ENCODE results near the gene CLN6. TPM values are rescaled to one million over a fixed set of nuclear protein-coding genes. Genes with fewer than 3 reads are reported as not detected.
A peak's percentile ranks its signal among the peaks of the same experiment; 100 is the strongest.
"Not testable (repeated sequence)": the region's sequence is repeated elsewhere in the genome, so short reads cannot be mapped to it uniquely, and the experiment has no call there.

Gene CLN6
- total RNA-seq, 1 experiment from 2014 or later: 38.8 TPM

GRCh38 chr15:68261980-68262379 lies 32.5 kb upstream of the CLN6 start:
- H3K27me3 ChIP-seq: no peaks in the 10 kb centered on the region
- no peaks in the 10 kb centered on the region for H3K9me3 ChIP-seq
- H3K4me3 ChIP-seq: no peak overlapping the region
- no peaks in the 10 kb centered on the region for H3K36me3 ChIP-seq
- no peak for DNase-seq

GRCh38 chr15:68261241-68261640 lies 31.7 kb upstream of the CLN6 start:
- no peaks in the 10 kb centered on the region for H3K27me3 ChIP-seq
- DNase-seq: no peak
- H3K4me3 ChIP-seq: no peak overlapping the region
- H3K9me3 ChIP-seq: no peaks in the 10 kb centered on the region
- H3K36me3 ChIP-seq: no peaks in the 10 kb centered on the region

- Histone ChIP-seq H3K9me3 (no peaks in the 10 kb centered on the region), H3K36me3 (no peaks in the 10 kb centered on the region), H3K4me3 (no peak overlapping the region), H3K27me3 (no peaks in the 10 kb centered on the region)
- DNase-seq: no peak
Observed at GRCh38 chr15:68259883-68260282, 30.4 kb upstream of the CLN6 start.

GRCh38 chr15:68258692-68259091 lies 29.2 kb upstream of the CLN6 start:
- H3K27me3 ChIP-seq: no peaks in the 10 kb centered on the region
- H3K9me3 ChIP-seq: no peaks in the 10 kb centered on the region
- no peak overlapping the region for H3K4me3 ChIP-seq
- no peaks in the 10 kb centered on the region for H3K36me3 ChIP-seq
- DNase-seq: no peak

GRCh38 chr15:68256675-68257450 lies 27.3 kb upstream of the CLN6 start:
- Histone ChIP-seq H3K4me3 (peak overlapping the region; percentile 0; the same call in 1 of the 2 replicates), H3K9me3 (no peaks in the 10 kb centered on the region; the same call in 1 of the 2 replicates), H3K36me3 (no peaks in the 10 kb centered on the region), H3K27me3 (no peaks in the 10 kb centered on the region)
- DNase-seq: peak; percentile 76

GRCh38 chr15:68252925-68253534 lies 23.5 kb upstream of the CLN6 start:
- DNase-seq: peak; percentile 24
- Histone ChIP-seq H3K27me3 (peaks cover 3% of the 10 kb centered on the region), H3K9me3 (no peaks in the 10 kb centered on the region; the same call in 1 of the 2 replicates), H3K4me3 (no peak overlapping the region), H3K36me3 (no peaks in the 10 kb centered on the region)

- no peaks in the 10 kb centered on the region for H3K36me3 ChIP-seq
- DNase-seq: no peak
- H3K9me3 ChIP-seq: peaks cover 11% of the 10 kb centered on the region
- peaks cover 3% of the 10 kb centered on the region for H3K27me3 ChIP-seq
- H3K4me3 ChIP-seq: no peak overlapping the region
Observed at GRCh38 chr15:68249058-68249713, 19.7 kb upstream of the CLN6 start.

GRCh38 chr15:68244235-68244634 lies 14.7 kb upstream of the CLN6 start:
- Histone ChIP-seq H3K9me3 (peaks cover 13% of the 10 kb centered on the region), H3K4me3 (no peak overlapping the region), H3K36me3 (no peaks in the 10 kb centered on the region), H3K27me3 (no peaks in the 10 kb centered on the region)
- no peak for DNase-seq

GRCh38 chr15:68241088-68241935 lies 11.8 kb upstream of the CLN6 start:
- Histone ChIP-seq H3K27me3 (no peaks in the 10 kb centered on the region), H3K4me3 (no peak overlapping the region), H3K36me3 (no peaks in the 10 kb centered on the region), H3K9me3 (peaks cover 10% of the 10 kb centered on the region)
- DNase-seq: no peak

GRCh38 chr15:68239025-68239424 lies 9.5 kb upstream of the CLN6 start:
- no peak for DNase-seq
- peaks cover 3% of the 10 kb centered on the region for H3K9me3 ChIP-seq
- H3K4me3 ChIP-seq: no peak overlapping the region
- no peaks in the 10 kb centered on the region for H3K27me3 ChIP-seq
- no peaks in the 10 kb centered on the region for H3K36me3 ChIP-seq

- Histone ChIP-seq H3K36me3 (no peaks in the 10 kb centered on the region), H3K4me3 (no peak overlapping the region), H3K9me3 (peaks cover 2% of the 10 kb centered on the region; the same call in 1 of the 2 replicates), H3K27me3 (no peaks in the 10 kb centered on the region)
- DNase-seq: no peak
Observed at GRCh38 chr15:68235022-68235421, 5.5 kb upstream of the CLN6 start.

- not testable (repeated sequence) for H3K4me3 ChIP-seq, H3K27me3 ChIP-seq, H3K9me3 ChIP-seq, H3K36me3 ChIP-seq, DNase-seq
Observed at GRCh38 chr15:68234520-68234919, 5.0 kb upstream of the CLN6 start.

GRCh38 chr15:68234060-68234459 lies 4.5 kb upstream of the CLN6 start:
- H3K36me3 ChIP-seq: no peaks in the 10 kb centered on the region
- H3K9me3 ChIP-seq: peaks cover 2% of the 10 kb centered on the region; the same call in 1 of the 2 replicates
- no peaks in the 10 kb centered on the region for H3K27me3 ChIP-seq
- no peak overlapping the region for H3K4me3 ChIP-seq
- no peak for DNase-seq

- H3K4me3 ChIP-seq: no peak overlapping the region
- H3K27me3 ChIP-seq: no peaks in the 10 kb centered on the region
- H3K9me3 ChIP-seq: peaks cover 2% of the 10 kb centered on the region; the same call in 1 of the 2 replicates
- H3K36me3 ChIP-seq: peaks cover 9% of the 10 kb centered on the region
- DNase-seq: no peak
Observed at GRCh38 chr15:68232937-68233336, 3.4 kb upstream of the CLN6 start.

- Histone ChIP-seq H3K4me3 (no peak overlapping the region), H3K36me3 (peaks cover 13% of the 10 kb centered on the region), H3K9me3 (peaks cover under 1% of the 10 kb centered on the region; the same call in 1 of the 2 replicates), H3K27me3 (no peaks in the 10 kb centered on the region)
- no peak for DNase-seq
Observed at GRCh38 chr15:68232449-68232848, 2.9 kb upstream of the CLN6 start.

- peaks cover 22% of the 10 kb centered on the region for H3K36me3 ChIP-seq
- no peak for DNase-seq
Observed at GRCh38 chr15:68231102-68231818, 1.7 kb upstream of the CLN6 start.

More at GRCh38 chr15:68231102-68231818, 1.7 kb upstream of the CLN6 start:
- no peaks in the 10 kb centered on the region for H3K9me3 ChIP-seq
- H3K4me3 ChIP-seq: no peak overlapping the region
- no peaks in the 10 kb centered on the region for H3K27me3 ChIP-seq
